Skin epidermis (tissue), 12 donors: ENCODE measurements around the gene VPS37D.
"Not testable (repeated sequence)": the region's sequence is repeated elsewhere in the genome, so short reads cannot be mapped to it uniquely, and the experiment has no call there.

Source experiments
- H3K27ac ChIP-seq, 21 experiments: fragments of 200-600 bp; sonication (generic) in 11 of 21; one replicate each; pipeline ENCODE4 v1.5.0; 2020; ENCODE audit warnings: mild to moderate bottlenecking in 3 of 21, inconsistent platforms in 2 of 21, moderate library complexity in 2 of 21
- H3K4me3 ChIP-seq, 7 experiments: fragments of 200-600 bp; sonication (generic) in 2 of 7; one replicate each; pipeline ENCODE4 v1.5.0; 2020; ENCODE audit warnings: inconsistent platforms in 2 of 7, mild to moderate bottlenecking in 2 of 7, moderate library complexity in 1 of 7

VPS37D gene

GRCh38 chr7:73719806-73720169 lies 52.2 kb downstream of the VPS37D start:
- Histone ChIP-seq H3K4me3 (peak overlapping the region in 5 of 7 experiments; percentile 14 to 82 (median 74)), H3K27ac (no peak overlapping the region)

GRCh38 chr7:73720443-73720842 lies 52.8 kb downstream of the VPS37D start:
- H3K27ac ChIP-seq, result not testable (repeated sequence)

GRCh38 chr7:73721377-73721817 lies 53.8 kb downstream of the VPS37D start:
- Histone ChIP-seq H3K27ac (no peak overlapping the region), H3K4me3 (no peak overlapping the region)

More at GRCh38 chr7:73720443-73720842, 52.8 kb downstream of the VPS37D start:
- not testable (repeated sequence) for H3K4me3 ChIP-seq
